Stimulated activated CD8-positive, alpha-beta memory T cell treated with anti-CD3 and anti-CD28 coated beads, Interleukin-12 subunit alpha, Interleukin-12 subunit beta, amount 100 ng/mL, for 1 hour (primary cell): ENCODE data around the gene GANAB.
"Not testable (repeated sequence)": the region's sequence is repeated elsewhere in the genome, so short reads cannot be mapped to it uniquely, and the experiment has no call there.

ENCODE experiments used
- DNase-seq: peaks from one replicate; pipeline ENCODE4 v3.0.0-alpha.2; 2020; ENCODE audit warnings: low read depth

The GANAB gene

GRCh38 chr11:62621567-62622470 is 24.6 kb downstream of the GANAB start, which contains the start of gene B3GAT3:
Gene B3GAT3 (minus strand): TSS chr11:62621986. CDS start chr11:62621947, 39 bp downstream.
- peak; percentile 94 for DNase-seq

- DNase-seq, result no peak
Observed at GRCh38 chr11:62621027-62621566, 25.3 kb downstream of the GANAB start.

GRCh38 chr11:62616957-62617356 is 29.5 kb downstream of the GANAB start:
- not testable (repeated sequence) for DNase-seq

- DNase-seq, result no peak
Observed at GRCh38 chr11:62615521-62615920, 30.9 kb downstream of the GANAB start.

GRCh38 chr11:62614275-62614674 is 32.1 kb downstream of the GANAB start:
- DNase-seq, result no peak

GRCh38 chr11:62613291-62613778 is 33.1 kb downstream of the GANAB start:
- no peak for DNase-seq

- DNase-seq, result peak; percentile 76
Observed at GRCh38 chr11:62612366-62613290, 33.8 kb downstream of the GANAB start, which contains the start of the genes EML3 and ROM1. Gene EML3 (minus strand): TSS chr11:62612775. CDS start chr11:62612457, 318 bp downstream. Gene ROM1 (plus strand): TSS chr11:62613257. CDS start chr11:62613282, 25 bp downstream.

GRCh38 chr11:62611705-62612365 is 34.6 kb downstream of the GANAB start:
- DNase-seq, result no peak

- DNase-seq, result no peak
Observed at GRCh38 chr11:62610814-62611704, 35.4 kb downstream of the GANAB start.

- DNase-seq, result no peak
Observed at GRCh38 chr11:62610403-62610802, 36.0 kb downstream of the GANAB start.

GRCh38 chr11:62608776-62609175 is 37.6 kb downstream of the GANAB start:
- DNase-seq, result no peak

- no peak for DNase-seq
Observed at GRCh38 chr11:62607714-62608113, 38.7 kb downstream of the GANAB start.

GRCh38 chr11:62605902-62606301 is 40.5 kb downstream of the GANAB start:
- DNase-seq, result no peak

- no peak for DNase-seq
Observed at GRCh38 chr11:62605467-62605866, 40.9 kb downstream of the GANAB start.

GRCh38 chr11:62604460-62605120 is 41.8 kb downstream of the GANAB start:
- DNase-seq, result no peak

- DNase-seq, result no peak
Observed at GRCh38 chr11:62603776-62604299, 42.6 kb downstream of the GANAB start.

GRCh38 chr11:62603072-62603408 is 43.4 kb downstream of the GANAB start:
- DNase-seq, result no peak

- DNase-seq, result no peak
Observed at GRCh38 chr11:62602141-62603071, 44.0 kb downstream of the GANAB start.
